H1 (cell line): ENCODE data around the gene CHEK2. TPM values are rescaled to one million over a fixed set of nuclear protein-coding genes. Genes with fewer than 3 reads are reported as not detected.

Experiments
- ASH2L ChIP-seq: fragments of 200-600, 300-600 bp; sonication (generic); IDR thresholded peaks from one replicate; pipeline ENCODE4 v1.7.1; 2017; ENCODE audit warnings: low read length
- BRCA1 ChIP-seq: IDR thresholded peaks from 2 replicates; pipeline ENCODE4 v1.6.1; 2012; ENCODE audit warnings: low read depth, low read length, improper control_type of control experiment
- KDM1A ChIP-seq: fragments of 200-600, 300-600 bp; sonication (generic); IDR thresholded peaks from 2 replicates; pipeline ENCODE4 v1.7.1; 2016; ENCODE audit warnings: mild to moderate bottlenecking, low read length, borderline replicate concordance
- KDM5A ChIP-seq: fragments of 200-600 bp; IDR thresholded peaks from 2 replicates; pipeline ENCODE4 v1.7.1; 2012; ENCODE audit warnings: mild to moderate bottlenecking, low read length, inconsistent platforms, mixed read lengths
- RAD21 ChIP-seq, 2 experiments: IDR thresholded peaks in 1 of 2; conservative IDR thresholded peaks in 1 of 2; 2 replicates each; pipeline ENCODE4 v1.6.1; 2011; ENCODE audit warnings: low read depth in 2 of 2, low read length in 2 of 2, improper control_type of control experiment in 1 of 2, inconsistent platforms in 1 of 2, mild to moderate bottlenecking in 1 of 2, moderate library complexity in 1 of 2
- RBBP5 ChIP-seq: IDR thresholded peaks from 2 replicates; pipeline ENCODE4 v1.7.1; 2012; ENCODE audit warnings: low read depth, mild to moderate bottlenecking, inconsistent platforms, low read length, moderate library complexity, borderline replicate concordance
- TBP ChIP-seq: IDR thresholded peaks from 2 replicates; pipeline ENCODE4 v1.6.1; 2011; ENCODE audit warnings: low read depth, low read length, improper control_type of control experiment
- TEAD4 ChIP-seq: IDR thresholded peaks from 2 replicates; pipeline ENCODE4 v1.6.1; 2012; ENCODE audit warnings: low read depth, low read length, inconsistent platforms, mixed read lengths
- polyA plus RNA-seq, 7 experiments: library from polyadenylated mRNA; depleted of rRNA in 3 of 7; stranded (reverse) in 5 of 7; unstranded in 2 of 7; fragments of >200 nt in 5 of 7; fragments of 200-250 nt in 2 of 7; gene quantifications; 1 replicate in 5 of 7; 2 replicates in 1 of 7; 4 replicates in 1 of 7; pipeline versions ENCODE4 v1.2.1 to v1.2.3, GENCODE V29; 2011 to 2013; ENCODE audit warnings: missing spikeins in 2 of 7, mixed read lengths in 2 of 7
- total RNA-seq: library from RNA; stranded (reverse); fragmentation: NEBNext Ultra II Directional; extraction: Animal tissue kit (Norgen Biotek cat#: 25700); gene quantifications from 2 replicates; pipeline ENCODE4 v1.2.1, GENCODE V29; 2021
- TF ChIP-seq, protein P1 (sequence below): fragments of 300-600 bp; sonication (generic); IDR thresholded peaks from 2 replicates; pipeline ENCODE4 v1.7.1; 2012; ENCODE audit warnings: low read length, moderate library complexity, mild to moderate bottlenecking, inconsistent platforms; ENCODE audit not compliant: insufficient replicate concordance
- TF ChIP-seq, protein P2 (sequence below): IDR thresholded peaks from 2 replicates; pipeline ENCODE4 v1.6.1; 2011; ENCODE audit warnings: low read depth, mild to moderate bottlenecking, low read length; ENCODE audit not compliant: insufficient read depth

Gene CHEK2
- total and polyA plus RNA-seq, 2 of the 8 experiments (the other 6 are each of a cell fraction or from before 2014, with no cell fraction given), result 74.9 to 89.5 TPM

DNA sequence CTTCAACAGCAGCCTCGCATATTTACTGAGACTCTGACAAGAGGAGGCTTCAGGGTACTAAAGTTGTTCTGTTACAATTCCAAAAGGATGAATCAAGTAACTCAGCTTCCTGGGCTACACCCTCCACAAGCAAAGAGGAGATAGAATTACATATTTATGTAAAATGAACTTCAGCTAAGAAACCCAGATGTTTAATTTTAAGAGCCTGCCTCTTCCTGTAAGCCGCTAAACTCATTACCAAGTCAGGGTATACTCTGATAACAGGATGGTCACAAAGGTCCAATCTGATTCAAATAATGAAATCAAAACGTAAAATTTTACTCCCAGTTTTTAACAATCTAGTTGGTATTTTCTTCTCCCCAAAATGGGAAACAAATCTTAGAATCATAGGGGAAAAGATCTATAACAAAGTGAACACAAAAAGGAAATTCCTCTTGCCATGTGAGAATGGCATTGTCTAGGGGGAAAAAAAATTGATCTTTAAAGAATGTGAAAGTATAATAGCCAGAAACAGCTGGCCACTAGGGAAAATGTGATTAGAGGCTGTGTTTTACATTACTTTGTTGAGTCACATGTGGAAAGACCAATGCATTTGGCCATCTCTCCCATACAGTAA, 30.9 kb downstream of the CHEK2 start (continued):
- TF ChIP-seq, protein P1, sequence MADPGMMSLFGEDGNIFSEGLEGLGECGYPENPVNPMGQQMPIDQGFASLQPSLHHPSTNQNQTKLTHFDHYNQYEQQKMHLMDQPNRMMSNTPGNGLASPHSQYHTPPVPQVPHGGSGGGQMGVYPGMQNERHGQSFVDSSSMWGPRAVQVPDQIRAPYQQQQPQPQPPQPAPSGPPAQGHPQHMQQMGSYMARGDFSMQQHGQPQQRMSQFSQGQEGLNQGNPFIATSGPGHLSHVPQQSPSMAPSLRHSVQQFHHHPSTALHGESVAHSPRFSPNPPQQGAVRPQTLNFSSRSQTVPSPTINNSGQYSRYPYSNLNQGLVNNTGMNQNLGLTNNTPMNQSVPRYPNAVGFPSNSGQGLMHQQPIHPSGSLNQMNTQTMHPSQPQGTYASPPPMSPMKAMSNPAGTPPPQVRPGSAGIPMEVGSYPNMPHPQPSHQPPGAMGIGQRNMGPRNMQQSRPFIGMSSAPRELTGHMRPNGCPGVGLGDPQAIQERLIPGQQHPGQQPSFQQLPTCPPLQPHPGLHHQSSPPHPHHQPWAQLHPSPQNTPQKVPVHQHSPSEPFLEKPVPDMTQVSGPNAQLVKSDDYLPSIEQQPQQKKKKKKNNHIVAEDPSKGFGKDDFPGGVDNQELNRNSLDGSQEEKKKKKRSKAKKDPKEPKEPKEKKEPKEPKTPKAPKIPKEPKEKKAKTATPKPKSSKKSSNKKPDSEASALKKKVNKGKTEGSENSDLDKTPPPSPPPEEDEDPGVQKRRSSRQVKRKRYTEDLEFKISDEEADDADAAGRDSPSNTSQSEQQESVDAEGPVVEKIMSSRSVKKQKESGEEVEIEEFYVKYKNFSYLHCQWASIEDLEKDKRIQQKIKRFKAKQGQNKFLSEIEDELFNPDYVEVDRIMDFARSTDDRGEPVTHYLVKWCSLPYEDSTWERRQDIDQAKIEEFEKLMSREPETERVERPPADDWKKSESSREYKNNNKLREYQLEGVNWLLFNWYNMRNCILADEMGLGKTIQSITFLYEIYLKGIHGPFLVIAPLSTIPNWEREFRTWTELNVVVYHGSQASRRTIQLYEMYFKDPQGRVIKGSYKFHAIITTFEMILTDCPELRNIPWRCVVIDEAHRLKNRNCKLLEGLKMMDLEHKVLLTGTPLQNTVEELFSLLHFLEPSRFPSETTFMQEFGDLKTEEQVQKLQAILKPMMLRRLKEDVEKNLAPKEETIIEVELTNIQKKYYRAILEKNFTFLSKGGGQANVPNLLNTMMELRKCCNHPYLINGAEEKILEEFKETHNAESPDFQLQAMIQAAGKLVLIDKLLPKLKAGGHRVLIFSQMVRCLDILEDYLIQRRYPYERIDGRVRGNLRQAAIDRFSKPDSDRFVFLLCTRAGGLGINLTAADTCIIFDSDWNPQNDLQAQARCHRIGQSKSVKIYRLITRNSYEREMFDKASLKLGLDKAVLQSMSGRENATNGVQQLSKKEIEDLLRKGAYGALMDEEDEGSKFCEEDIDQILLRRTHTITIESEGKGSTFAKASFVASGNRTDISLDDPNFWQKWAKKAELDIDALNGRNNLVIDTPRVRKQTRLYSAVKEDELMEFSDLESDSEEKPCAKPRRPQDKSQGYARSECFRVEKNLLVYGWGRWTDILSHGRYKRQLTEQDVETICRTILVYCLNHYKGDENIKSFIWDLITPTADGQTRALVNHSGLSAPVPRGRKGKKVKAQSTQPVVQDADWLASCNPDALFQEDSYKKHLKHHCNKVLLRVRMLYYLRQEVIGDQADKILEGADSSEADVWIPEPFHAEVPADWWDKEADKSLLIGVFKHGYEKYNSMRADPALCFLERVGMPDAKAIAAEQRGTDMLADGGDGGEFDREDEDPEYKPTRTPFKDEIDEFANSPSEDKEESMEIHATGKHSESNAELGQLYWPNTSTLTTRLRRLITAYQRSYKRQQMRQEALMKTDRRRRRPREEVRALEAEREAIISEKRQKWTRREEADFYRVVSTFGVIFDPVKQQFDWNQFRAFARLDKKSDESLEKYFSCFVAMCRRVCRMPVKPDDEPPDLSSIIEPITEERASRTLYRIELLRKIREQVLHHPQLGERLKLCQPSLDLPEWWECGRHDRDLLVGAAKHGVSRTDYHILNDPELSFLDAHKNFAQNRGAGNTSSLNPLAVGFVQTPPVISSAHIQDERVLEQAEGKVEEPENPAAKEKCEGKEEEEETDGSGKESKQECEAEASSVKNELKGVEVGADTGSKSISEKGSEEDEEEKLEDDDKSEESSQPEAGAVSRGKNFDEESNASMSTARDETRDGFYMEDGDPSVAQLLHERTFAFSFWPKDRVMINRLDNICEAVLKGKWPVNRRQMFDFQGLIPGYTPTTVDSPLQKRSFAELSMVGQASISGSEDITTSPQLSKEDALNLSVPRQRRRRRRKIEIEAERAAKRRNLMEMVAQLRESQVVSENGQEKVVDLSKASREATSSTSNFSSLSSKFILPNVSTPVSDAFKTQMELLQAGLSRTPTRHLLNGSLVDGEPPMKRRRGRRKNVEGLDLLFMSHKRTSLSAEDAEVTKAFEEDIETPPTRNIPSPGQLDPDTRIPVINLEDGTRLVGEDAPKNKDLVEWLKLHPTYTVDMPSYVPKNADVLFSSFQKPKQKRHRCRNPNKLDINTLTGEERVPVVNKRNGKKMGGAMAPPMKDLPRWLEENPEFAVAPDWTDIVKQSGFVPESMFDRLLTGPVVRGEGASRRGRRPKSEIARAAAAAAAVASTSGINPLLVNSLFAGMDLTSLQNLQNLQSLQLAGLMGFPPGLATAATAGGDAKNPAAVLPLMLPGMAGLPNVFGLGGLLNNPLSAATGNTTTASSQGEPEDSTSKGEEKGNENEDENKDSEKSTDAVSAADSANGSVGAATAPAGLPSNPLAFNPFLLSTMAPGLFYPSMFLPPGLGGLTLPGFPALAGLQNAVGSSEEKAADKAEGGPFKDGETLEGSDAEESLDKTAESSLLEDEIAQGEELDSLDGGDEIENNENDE, result no peak
- no peak for TF ChIP-seq KDM5A
- TF ChIP-seq KDM1A, result no peak
- no peak for TF ChIP-seq RAD21 (IDR thresholded peaks at IDR 0.05 in 1 of 2, conservative IDR thresholded peaks at IDR 0.05 in 1 of 2; ENCODE audit: low read depth in 2 of 2, low read length in 2 of 2)
- TF ChIP-seq RBBP5, result no peak
- TF ChIP-seq TBP, result no peak
- no peak for TF ChIP-seq BRCA1
- TF ChIP-seq, protein P2, sequence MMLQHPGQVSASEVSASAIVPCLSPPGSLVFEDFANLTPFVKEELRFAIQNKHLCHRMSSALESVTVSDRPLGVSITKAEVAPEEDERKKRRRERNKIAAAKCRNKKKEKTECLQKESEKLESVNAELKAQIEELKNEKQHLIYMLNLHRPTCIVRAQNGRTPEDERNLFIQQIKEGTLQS, result no peak
- TF ChIP-seq ASH2L, result no peak
- TF ChIP-seq TEAD4, result no peak
